ENCODE results near the gene VWA5B1. TPM values are rescaled to one million over a fixed set of nuclear protein-coding genes. Genes with fewer than 3 reads are reported as not detected.

Gene VWA5B1
- total RNA-seq, 1 donor, result not detected

- no peak for DNase-seq (ENCODE audit: low read depth)
- H3K4me3 ChIP-seq (ENCODE audit: low read depth, low read length), result no peak overlapping the region
- no peak for TF ChIP-seq CTCF (IDR thresholded peaks at IDR 0.05; ENCODE audit: insufficient read depth, low read length)
These were observed 85.5 kb downstream of the VWA5B1 start for GRCh38 chr1:20376171-20376570.

- DNase-seq (ENCODE audit: low read depth), result peak; percentile 55
- no peak overlapping the region for H3K4me3 ChIP-seq (ENCODE audit: low read depth, low read length)
- peak; percentile 89 for TF ChIP-seq CTCF (IDR thresholded peaks at IDR 0.05; ENCODE audit: insufficient read depth, low read length)
These were observed 86.3 kb downstream of the VWA5B1 start for GRCh38 chr1:20376880-20377494.

DNA sequence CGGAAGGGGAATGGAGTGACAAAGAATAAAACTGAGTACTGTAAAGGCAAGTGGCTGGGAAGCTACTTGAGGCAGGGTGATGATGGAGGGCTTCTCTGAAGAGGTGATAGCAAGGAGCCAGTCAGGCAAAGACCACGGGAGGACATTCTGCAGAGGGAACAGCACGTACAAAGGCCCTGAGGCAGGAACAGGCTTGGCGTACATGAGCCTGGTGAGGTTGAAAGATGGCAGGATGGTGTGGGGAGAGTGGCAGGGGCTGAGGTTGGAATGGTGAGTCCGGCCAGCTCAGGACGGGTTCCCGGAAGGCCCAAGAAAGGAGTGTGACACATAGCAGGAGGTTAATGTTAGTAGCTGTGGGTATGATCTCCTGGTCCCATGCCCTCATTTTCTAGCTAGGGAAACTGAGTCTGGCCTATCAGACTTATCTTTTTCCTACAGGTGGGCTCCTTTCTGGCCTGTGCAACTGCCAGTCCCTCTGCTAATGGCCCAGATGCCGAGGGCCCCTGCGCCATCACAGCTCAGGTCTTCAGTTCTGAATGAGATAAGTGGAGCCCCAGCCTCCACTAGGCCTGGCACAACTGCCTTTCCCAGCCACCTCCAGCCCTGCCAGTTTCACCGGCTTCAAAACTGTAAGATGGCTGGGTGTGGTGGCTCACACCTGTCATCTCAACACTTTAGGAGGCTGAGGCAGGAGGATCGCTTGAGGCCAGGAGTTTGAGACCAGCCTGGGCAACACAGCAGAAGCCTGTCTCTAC, 87.0 kb downstream of the VWA5B1 start:
- TF ChIP-seq CTCF (IDR thresholded peaks at IDR 0.05; ENCODE audit: insufficient read depth, low read length), result no peak
- H3K4me3 ChIP-seq (ENCODE audit: low read depth, low read length), result no peak overlapping the region
- no peak for DNase-seq (ENCODE audit: low read depth)

- no peak for TF ChIP-seq CTCF (IDR thresholded peaks at IDR 0.05; ENCODE audit: insufficient read depth, low read length)
- DNase-seq (ENCODE audit: low read depth), result no peak
- H3K4me3 ChIP-seq (ENCODE audit: low read depth, low read length), result no peak overlapping the region
These were observed 88.4 kb downstream of the VWA5B1 start for GRCh38 chr1:20379075-20379474.

- DNase-seq (ENCODE audit: low read depth), result no peak
- H3K4me3 ChIP-seq (ENCODE audit: low read depth, low read length), result no peak overlapping the region
- no peak for TF ChIP-seq CTCF (IDR thresholded peaks at IDR 0.05; ENCODE audit: insufficient read depth, low read length)
These were observed 89.5 kb downstream of the VWA5B1 start for GRCh38 chr1:20380175-20380574.

GRCh38 chr1:20380616-20381035, 90.0 kb downstream of the VWA5B1 start:
- TF ChIP-seq CTCF (IDR thresholded peaks at IDR 0.05; ENCODE audit: insufficient read depth, low read length), result no peak
- H3K4me3 ChIP-seq (ENCODE audit: low read depth, low read length), result no peak overlapping the region
- peak; percentile 97 for DNase-seq (ENCODE audit: low read depth)

Measured in fibroblast of the aortic adventitia (primary cell).